Endothelial cell of umbilical vein (primary cell): Measurements from ENCODE around the gene CLEC16A. TPM values are rescaled to one million over a fixed set of nuclear protein-coding genes. Genes with fewer than 3 reads are reported as not detected.

Experiments
- BruUV-seq: library from RNA; stranded (reverse); fragments of 400-500 nt; replicated peaks from 2 replicates; lab custom pipeline; 2021; lab: Mats Ljungman, UMichigan
- CTCF ChIA-PET: fragments of 300-600, 350-600 bp; sonication (Branson Sonifier 250); formaldehyde crosslinking; loops from one replicate; lab custom pipeline; 2021; ENCODE audit warnings: antibody characterized with exemption, inconsistent platforms; lab: Charles Lee
- POLR2A ChIA-PET: fragments of 300-600, 350-600 bp; sonication (Branson Sonifier 250); formaldehyde crosslinking; loops from one replicate; lab custom pipeline; 2021; ENCODE audit warnings: antibody characterized with exemption, inconsistent platforms; lab: Charles Lee
- DNase-seq: peaks from one replicate; pipeline ENCODE4 v3.0.0-alpha.2; 2011; ENCODE audit warnings: low read depth, low spot score
- FAIRE-seq: peaks from 2 replicates; lab custom pipeline; 2011; peaks lifted over from hg19 to GRCh38; lab: Jason Lieb, UNC
- H2AFZ ChIP-seq: 2 replicates; pipeline ENCODE4 v1.6.0; 2012; ENCODE audit warnings: low read depth, low read length, control low read depth, inconsistent platforms
- H3K27ac ChIP-seq: 2 replicates; pipeline ENCODE4 v1.5.1; 2011; ENCODE audit warnings: low read depth, mild to moderate bottlenecking, control low read depth, low read length, moderate library complexity; ENCODE audit not compliant: insufficient read depth
- H3K27me3 ChIP-seq, 2 experiments: 2 replicates each; pipeline versions ENCODE4 v1.6.0 to v1.6.1; 2011; ENCODE audit warnings: low read length in 2 of 2, mixed read lengths in 1 of 2; ENCODE audit not compliant: control insufficient read depth in 2 of 2, insufficient read depth in 2 of 2
- H3K36me3 ChIP-seq, 2 experiments: 2 replicates in 1 of 2; 3 replicates in 1 of 2; pipeline ENCODE4 v1.5.1; 2011; ENCODE audit warnings: low read length in 2 of 2, mild to moderate bottlenecking in 1 of 2, moderate library complexity in 1 of 2; ENCODE audit not compliant: control insufficient read depth in 2 of 2, insufficient read depth in 2 of 2; ENCODE audit errors: extremely low read depth in 1 of 2
- H3K4me1 ChIP-seq: 3 replicates; pipeline ENCODE4 v1.5.1; 2011; ENCODE audit warnings: mild to moderate bottlenecking, low read length; ENCODE audit not compliant: control insufficient read depth, insufficient read depth; ENCODE audit errors: extremely low read depth
- H3K4me2 ChIP-seq: 2 replicates; pipeline ENCODE4 v1.6.1; 2011; ENCODE audit warnings: low read length, control low read depth, mixed read lengths; ENCODE audit not compliant: insufficient read depth
- H3K4me3 ChIP-seq, 3 experiments: fragments of 200-600 bp in 1 of 3; sonication (generic), shearing (Covaris generic) in 1 of 3; replicated peaks in 1 of 3; 2 replicates each; pipeline ENCODE4 v1.5.1; 2011 to 2016; ENCODE audit warnings: control low read depth in 3 of 3, low read length in 3 of 3, mild to moderate bottlenecking in 2 of 3, inconsistent platforms in 1 of 3, low read depth in 1 of 3, moderate library complexity in 1 of 3; ENCODE audit not compliant: insufficient read depth in 1 of 3
- H3K79me2 ChIP-seq: 2 replicates; pipeline ENCODE4 v1.6.0; 2012; ENCODE audit warnings: low read length, inconsistent platforms; ENCODE audit not compliant: control insufficient read depth, insufficient read depth
- H3K9ac ChIP-seq: replicated peaks from 2 replicates; pipeline ENCODE3; 2011; ENCODE audit warnings: low read length, control low read depth; ENCODE audit not compliant: insufficient read depth; ENCODE audit errors: extremely low read depth
- H3K9me1 ChIP-seq: replicated peaks from 3 replicates; pipeline ENCODE4 v1.6.0; 2011; ENCODE audit warnings: mild to moderate bottlenecking, low read length; ENCODE audit not compliant: control insufficient read depth, insufficient read depth; ENCODE audit errors: extremely low read depth
- H3K9me3 ChIP-seq: replicated peaks from 2 replicates; pipeline ENCODE4 v1.5.1; 2012; ENCODE audit warnings: low read length, inconsistent platforms; ENCODE audit not compliant: control insufficient read depth, insufficient read depth
- H4K20me1 ChIP-seq: replicated peaks from 2 replicates; pipeline ENCODE3; 2011; ENCODE audit warnings: mild to moderate bottlenecking, low read length; ENCODE audit not compliant: control insufficient read depth, insufficient read depth; ENCODE audit errors: extremely low read depth
- EZH2 ChIP-seq: IDR thresholded peaks from 2 replicates; pipeline ENCODE4 v1.6.1; 2012; ENCODE audit warnings: borderline replicate concordance, low read depth, mild to moderate bottlenecking, moderate library complexity, low read length, inconsistent platforms; ENCODE audit not compliant: severe bottlenecking
- FOS ChIP-seq: IDR thresholded peaks from 2 replicates; pipeline ENCODE4 v1.6.1; 2011; ENCODE audit warnings: mild to moderate bottlenecking, low read length, moderate library complexity, borderline replicate concordance; ENCODE audit not compliant: insufficient read depth
- GATA2 ChIP-seq: IDR thresholded peaks from 2 replicates; pipeline ENCODE4 v1.7.0; 2011; ENCODE audit warnings: low read depth, mild to moderate bottlenecking, moderate library complexity, mixed read lengths, low read length; ENCODE audit not compliant: insufficient read length, insufficient read depth
- JUN ChIP-seq: IDR thresholded peaks from 2 replicates; pipeline ENCODE4 v1.6.1; 2011; ENCODE audit warnings: borderline replicate concordance, low read depth; ENCODE audit not compliant: insufficient read length, insufficient read depth
- MYC ChIP-seq: IDR thresholded peaks from one replicate; pipeline ENCODE4 v1.6.1; 2011; ENCODE audit warnings: mild to moderate bottlenecking, low read depth, low read length
- POLR2A ChIP-seq: IDR thresholded peaks from 2 replicates; pipeline ENCODE4 v1.6.1; 2012; ENCODE audit warnings: low read depth, mild to moderate bottlenecking, control low read depth, low read length
- POLR2AphosphoS5 ChIP-seq: IDR thresholded peaks from 2 replicates; pipeline ENCODE4 v1.6.1; 2012; ENCODE audit warnings: low read depth, mild to moderate bottlenecking, control low read depth, low read length, moderate library complexity; ENCODE audit not compliant: insufficient read depth
- dilution Hi-C: fragments of 300-500 bp; cut with MboI; formaldehyde crosslinking; loops from one replicate; pipeline ENCODE4 v1.15.0; 2019; ENCODE audit warnings: low sequenced_read_pairs; ENCODE audit not compliant: extremely low pct_ligation_motif_present
- intact Hi-C: fragments of 100-400 bp; cut with micrococcal nuclease; formaldehyde crosslinking; loops from one replicate; pipeline ENCODE4 v1.10.0; 2022
- polyA plus RNA-seq, 4 experiments: library from polyadenylated mRNA; depleted of rRNA in 3 of 4; stranded (reverse) in 3 of 4; unstranded in 1 of 4; fragments of >200 nt; gene quantifications; 2 replicates each; pipeline versions ENCODE4 v1.2.1 to v1.2.3, GENCODE V29; 2011 to 2012; ENCODE audit warnings: missing spikeins in 1 of 4
- total RNA-seq: library from RNA; stranded (reverse); gene quantifications from 2 replicates; pipeline ENCODE4 v1.2.3, GENCODE V29; 2021
- TF ChIP-seq, protein P1 (sequence below): IDR thresholded peaks from 2 replicates; pipeline ENCODE4 v1.6.1; 2011; ENCODE audit not compliant: insufficient read depth, insufficient read length
- TF ChIP-seq, protein P2 (sequence below), 2 donors: IDR thresholded peaks; 1 replicate in 1 of 2; 2 replicates in 1 of 2; pipeline ENCODE4 v1.5.1; 2011; ENCODE audit warnings: low read length in 2 of 2, mild to moderate bottlenecking in 2 of 2, moderate library complexity in 2 of 2, control low read depth in 1 of 2, inconsistent platforms in 1 of 2, low read depth in 1 of 2; ENCODE audit not compliant: insufficient read depth in 1 of 2; ENCODE audit errors: extremely low read depth in 1 of 2

Gene CLEC16A
- total and polyA plus RNA-seq, 2 donors (not counting 3 experiments of a cell fraction or from before 2014, with no cell fraction given), result 11.4 to 23.3 TPM

DNA sequence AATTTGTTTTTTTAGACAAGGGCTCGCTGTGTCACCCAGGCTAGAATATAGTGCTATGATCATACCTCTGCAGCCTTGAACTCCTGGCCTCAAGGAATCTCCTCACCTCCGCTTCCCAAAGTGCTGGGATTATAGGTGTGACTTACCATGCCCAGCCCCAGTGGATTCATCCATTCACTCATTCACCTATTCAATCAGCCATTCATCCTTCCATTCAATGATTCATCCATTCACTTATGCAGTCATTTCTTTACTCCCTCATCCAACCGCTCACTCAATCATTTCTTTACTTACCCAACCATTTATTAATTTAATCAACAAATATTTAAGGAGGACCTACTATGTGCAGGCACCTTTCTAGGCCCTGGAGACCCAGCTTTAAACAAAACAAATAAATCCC is 27.8 kb upstream of the CLEC16A start:
- POLR2A ChIA-PET, result no interaction called here
- Histone ChIP-seq H3K9me3 (no peaks in the 10 kb centered on the region), H3K4me1 (no peaks in the 10 kb centered on the region), H3K4me3 (no peak overlapping the region), H3K27ac (no peak overlapping the region), H4K20me1 (no peaks in the 10 kb centered on the region), H3K4me2 (no peak overlapping the region), H3K79me2 (no peaks in the 10 kb centered on the region), H3K9me1 (no peaks in the 10 kb centered on the region), H3K27me3 (no peaks in the 10 kb centered on the region), H3K36me3 (no peaks in the 10 kb centered on the region), H3K9ac (no peak overlapping the region), H2AFZ (no peak overlapping the region)
- TF ChIP-seq JUN (no peak), POLR2AphosphoS5 (no peak), GATA2 (no peak), EZH2 (no peak), FOS (no peak), MYC (no peak), POLR2A (no peak)
- TF ChIP-seq, protein P1, sequence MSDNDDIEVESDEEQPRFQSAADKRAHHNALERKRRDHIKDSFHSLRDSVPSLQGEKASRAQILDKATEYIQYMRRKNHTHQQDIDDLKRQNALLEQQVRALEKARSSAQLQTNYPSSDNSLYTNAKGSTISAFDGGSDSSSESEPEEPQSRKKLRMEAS, result no peak
- TF ChIP-seq, protein P2, sequence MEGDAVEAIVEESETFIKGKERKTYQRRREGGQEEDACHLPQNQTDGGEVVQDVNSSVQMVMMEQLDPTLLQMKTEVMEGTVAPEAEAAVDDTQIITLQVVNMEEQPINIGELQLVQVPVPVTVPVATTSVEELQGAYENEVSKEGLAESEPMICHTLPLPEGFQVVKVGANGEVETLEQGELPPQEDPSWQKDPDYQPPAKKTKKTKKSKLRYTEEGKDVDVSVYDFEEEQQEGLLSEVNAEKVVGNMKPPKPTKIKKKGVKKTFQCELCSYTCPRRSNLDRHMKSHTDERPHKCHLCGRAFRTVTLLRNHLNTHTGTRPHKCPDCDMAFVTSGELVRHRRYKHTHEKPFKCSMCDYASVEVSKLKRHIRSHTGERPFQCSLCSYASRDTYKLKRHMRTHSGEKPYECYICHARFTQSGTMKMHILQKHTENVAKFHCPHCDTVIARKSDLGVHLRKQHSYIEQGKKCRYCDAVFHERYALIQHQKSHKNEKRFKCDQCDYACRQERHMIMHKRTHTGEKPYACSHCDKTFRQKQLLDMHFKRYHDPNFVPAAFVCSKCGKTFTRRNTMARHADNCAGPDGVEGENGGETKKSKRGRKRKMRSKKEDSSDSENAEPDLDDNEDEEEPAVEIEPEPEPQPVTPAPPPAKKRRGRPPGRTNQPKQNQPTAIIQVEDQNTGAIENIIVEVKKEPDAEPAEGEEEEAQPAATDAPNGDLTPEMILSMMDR (IDR thresholded peaks at IDR 0.05; ENCODE audit: extremely low read depth in 1 of 2, insufficient read depth in 1 of 2, low read depth in 1 of 2, low read length in 2 of 2), result no peak
- intact Hi-C loops, result loop anchor here (5.0 kb wide), 1 partner anchor 89 kb away; no protein-coding TSS in a partner anchor
- DNase-seq (no peak), FAIRE-seq (no peak)
- dilution Hi-C loops, result no loop called here
- CTCF ChIA-PET, result interaction anchor here (1.0 to 1.5 kb wide), 3 partner anchors 173 to 401 kb away, joined by 3 to 4 read pairs (median 4); partner anchors contain the start of gene NUBP1
- BruUV-seq, result no TSS peak
